Activated CD4-positive, alpha-beta memory T cell treated with anti-CD3 and anti-CD28 coated beads for 36 hours (primary cell): Measurements from ENCODE around the gene CC2D2B. TPM values are rescaled to one million over a fixed set of nuclear protein-coding genes. Genes with fewer than 3 reads are reported as not detected.
"Not testable (repeated sequence)": the region's sequence is repeated elsewhere in the genome, so short reads cannot be mapped to it uniquely, and the experiment has no call there.

ENCODE experiments used
- CTCF ChIA-PET: fragments of 350-600 bp; sonication (Branson Sonifier 250); formaldehyde crosslinking; loops from one replicate; lab custom pipeline; 2021; ENCODE audit warnings: antibody characterized with exemption, inconsistent platforms; lab: Charles Lee
- POLR2A ChIA-PET: fragments of 350-600 bp; sonication (Branson Sonifier 250); formaldehyde crosslinking; loops from one replicate; lab custom pipeline; 2021; ENCODE audit warnings: antibody characterized with exemption; lab: Charles Lee
- DNase-seq: peaks from one replicate; pipeline ENCODE4 v3.0.0-alpha.2; 2020
- H3K27ac Mint-ChIP-seq: one replicate; pipeline ENCODE4 v1.8.0; 2021; ENCODE audit warnings: mixed read lengths
- H3K27me3 Mint-ChIP-seq: one replicate; pipeline ENCODE4 v1.8.0; 2021; ENCODE audit warnings: mixed read lengths
- H3K36me3 Mint-ChIP-seq: one replicate; pipeline ENCODE4 v1.8.0; 2021; ENCODE audit warnings: mixed read lengths
- H3K4me1 Mint-ChIP-seq: one replicate; pipeline ENCODE4 v1.8.0; 2021; ENCODE audit warnings: low read depth, mixed read lengths
- H3K4me3 Mint-ChIP-seq: one replicate; pipeline ENCODE4 v1.8.0; 2021; ENCODE audit warnings: mild to moderate bottlenecking, mixed read lengths
- H3K9me3 Mint-ChIP-seq: one replicate; pipeline ENCODE4 v1.8.0; 2021; ENCODE audit warnings: mixed read lengths
- intact Hi-C: fragments of 100-400 bp; cut with micrococcal nuclease; formaldehyde crosslinking; loops from one replicate; pipeline ENCODE4 v1.15.1; 2023
- total RNA-seq, 2 experiments: library from RNA; stranded (reverse); gene quantifications; one replicate each; pipeline ENCODE4 v1.2.3, GENCODE V29; 2021

The CC2D2B gene
- total RNA-seq, 2 experiments from 2014 or later, result 0.15 TPM; not detected in 1

GRCh38 chr10:96041146-96041545 is 133.4 kb downstream of the CC2D2B start:
- Mint-ChIP-seq H3K9me3 (no peaks in the 10 kb centered on the region), H3K27ac (no peak overlapping the region), H3K27me3 (peaks cover 7% of the 10 kb centered on the region), H3K36me3 (peaks cover 3% of the 10 kb centered on the region), H3K4me3 (no peak overlapping the region), H3K4me1 (peaks cover 26% of the 10 kb centered on the region)
- POLR2A ChIA-PET, result no interaction called here
- CTCF ChIA-PET, result no interaction called here
- intact Hi-C loops, result no loop called here
- no peak for DNase-seq

GRCh38 chr10:96043033-96043892 is 135.5 kb downstream of the CC2D2B start, which contains the start of gene CCNJ:
Gene CCNJ (plus strand): TSS chr10:96043583. CDS start chr10:96044394, 811 bp downstream.
- ChIA-PET POLR2A (interaction anchor here (1.1 to 1.6 kb wide), 2 partner anchors 47 to 86 kb away, joined by 3 to 5 read pairs; no protein-coding TSS in a partner anchor), CTCF (interaction anchor here (0.7 to 2.3 kb wide), 5 partner anchors 26 to 529 kb away, joined by 3 to 11 read pairs (median 4); partner anchors contain the start of gene TCTN3)
- peak within 1 kb of the TSS; percentile 90 for H3K4me3 Mint-ChIP-seq
- no peaks in the 10 kb centered on the region for H3K9me3 Mint-ChIP-seq
- peaks cover 42% of the 10 kb centered on the region for H3K4me1 Mint-ChIP-seq
- peak within 1 kb of the TSS; percentile 59 for H3K27ac Mint-ChIP-seq
- DNase-seq, result peak; percentile 88
- intact Hi-C loops, result loop anchor here (1.0 kb wide), 4 partner anchors 20 to 350 kb away; partner anchors contain the start of genes TCTN3 and ZNF518A
- H3K27me3 Mint-ChIP-seq, result peaks cover 5% of the 10 kb centered on the region
- peaks cover 16% of the 10 kb centered on the region for H3K36me3 Mint-ChIP-seq

- Mint-ChIP-seq H3K27me3 (peaks cover 1% of the 10 kb centered on the region), H3K4me1 (peaks cover 50% of the 10 kb centered on the region), H3K9me3 (no peaks in the 10 kb centered on the region), H3K36me3 (peaks cover 17% of the 10 kb centered on the region), H3K27ac (peak overlapping the region; percentile 59), H3K4me3 (peak overlapping the region; percentile 90)
- POLR2A ChIA-PET, result interaction anchor here (0.6 to 1.6 kb wide), 3 partner anchors 46 to 86 kb away, joined by 3 to 5 read pairs (median 3); partner anchors contain the start of gene ZNF518A
- intact Hi-C loops, result loop anchor here (1.0 kb wide), 5 partner anchors 19 to 351 kb away; partner anchors contain the start of genes CC2D2B, TCTN3 and ZNF518A
- CTCF ChIA-PET, result interaction anchor here (1.4 to 2.3 kb wide), 2 partner anchors 27 to 350 kb away, joined by 5 to 11 read pairs; partner anchors contain the start of gene TCTN3
- peak; percentile 62 for DNase-seq
These were observed 136.3 kb downstream of the CC2D2B start for GRCh38 chr10:96043893-96044715.

DNA sequence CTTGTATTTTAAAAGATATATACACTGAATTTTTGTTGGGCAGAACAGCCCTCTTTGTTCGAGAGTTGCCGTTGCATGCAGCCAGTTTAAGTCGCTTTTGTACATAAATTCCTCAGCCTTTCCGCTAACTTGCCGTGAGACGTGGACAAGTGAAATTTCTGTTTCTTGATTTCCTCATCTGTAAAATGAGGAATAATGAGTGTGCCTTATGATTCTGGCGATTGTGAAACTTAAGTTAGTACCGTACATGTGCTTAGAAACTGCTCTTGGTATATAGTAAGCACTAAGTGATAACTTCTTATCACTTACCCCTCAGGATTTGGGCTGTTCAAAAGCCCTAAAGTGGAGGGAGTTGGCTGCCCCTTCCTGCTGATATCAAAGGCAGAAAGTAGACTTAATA is 137.0 kb downstream of the CC2D2B start:
- Mint-ChIP-seq H3K27me3 (no peaks in the 10 kb centered on the region), H3K4me1 (peaks cover 50% of the 10 kb centered on the region), H3K4me3 (peak overlapping the region; percentile 90), H3K9me3 (no peaks in the 10 kb centered on the region), H3K36me3 (peaks cover 17% of the 10 kb centered on the region), H3K27ac (no peak overlapping the region)
- DNase-seq, result no peak
- intact Hi-C loops, result loop anchor here (1.0 kb wide), 1 partner anchor 137 kb away; the partner anchor contains the start of gene CC2D2B
- POLR2A ChIA-PET, result interaction anchor here (0.6 kb wide), 1 partner anchor 85 kb away, joined by 3 read pairs; the partner anchor contains the start of gene ZNF518A
- CTCF ChIA-PET, result interaction anchor here (2.3 kb wide), 1 partner anchor 351 kb away, joined by 11 read pairs; the partner anchor contains the start of gene TCTN3

- Mint-ChIP-seq H3K27ac (no peak overlapping the region), H3K36me3 (peaks cover 26% of the 10 kb centered on the region), H3K9me3 (no peaks in the 10 kb centered on the region), H3K4me1 (peaks cover 51% of the 10 kb centered on the region), H3K4me3 (no peak overlapping the region), H3K27me3 (no peaks in the 10 kb centered on the region)
- no peak for DNase-seq
- intact Hi-C loops, result no loop called here
- ChIA-PET CTCF (interaction anchor here (0.7 to 1.8 kb wide), 3 partner anchors 83 to 287 kb away, joined by 3 to 5 read pairs (median 3); partner anchors contain the start of gene ZNF518A), POLR2A (interaction anchor here (1.2 kb wide), 1 partner anchor 83 kb away, joined by 5 read pairs; the partner anchor contains the start of gene ZNF518A)
These were observed 138.8 kb downstream of the CC2D2B start for GRCh38 chr10:96046546-96046945.

GRCh38 chr10:96047004-96047649 is 139.4 kb downstream of the CC2D2B start:
- CTCF ChIA-PET, result interaction anchor here (0.7 to 1.8 kb wide), 3 partner anchors 83 to 287 kb away, joined by 3 to 5 read pairs (median 3); partner anchors contain the start of gene ZNF518A
- POLR2A ChIA-PET, result interaction anchor here (1.2 kb wide), 1 partner anchor 83 kb away, joined by 5 read pairs; the partner anchor contains the start of gene ZNF518A
- Mint-ChIP-seq H3K27me3 (no peaks in the 10 kb centered on the region), H3K4me3 (no peak overlapping the region), H3K27ac (no peak overlapping the region), H3K4me1 (peaks cover 55% of the 10 kb centered on the region), H3K36me3 (peaks cover 30% of the 10 kb centered on the region), H3K9me3 (no peaks in the 10 kb centered on the region)
- intact Hi-C loops, result no loop called here
- DNase-seq, result no peak

DNA sequence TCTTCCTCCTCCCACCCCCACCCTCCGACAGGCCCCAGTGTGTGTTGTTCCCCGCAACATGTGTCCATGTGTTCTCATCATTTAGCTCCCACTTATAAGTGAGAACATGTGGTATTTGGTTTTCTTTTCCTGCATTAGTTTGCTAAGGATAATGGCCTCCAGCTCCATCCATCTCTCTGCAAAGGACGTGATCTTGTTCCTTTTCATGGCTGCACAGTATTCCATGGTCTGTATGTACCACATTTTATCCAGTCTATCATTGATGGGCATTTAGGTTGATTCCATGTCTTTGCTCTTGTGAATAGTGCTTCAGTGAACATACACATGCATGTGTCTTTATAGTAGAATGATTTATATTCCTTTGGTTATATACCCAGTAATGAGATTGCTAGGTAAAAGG is 140.2 kb downstream of the CC2D2B start:
- H3K9me3 Mint-ChIP-seq, H3K27ac Mint-ChIP-seq, intact Hi-C loops, POLR2A ChIA-PET, H3K27me3 Mint-ChIP-seq, DNase-seq, H3K4me3 Mint-ChIP-seq: not testable (repeated sequence)
- Mint-ChIP-seq H3K4me1 (peaks cover 49% of the 10 kb centered on the region), H3K36me3 (peaks cover 31% of the 10 kb centered on the region)
- CTCF ChIA-PET, result interaction anchor here (1.8 kb wide), 1 partner anchor 82 kb away, joined by 5 read pairs; the partner anchor contains the start of gene ZNF518A

DNA sequence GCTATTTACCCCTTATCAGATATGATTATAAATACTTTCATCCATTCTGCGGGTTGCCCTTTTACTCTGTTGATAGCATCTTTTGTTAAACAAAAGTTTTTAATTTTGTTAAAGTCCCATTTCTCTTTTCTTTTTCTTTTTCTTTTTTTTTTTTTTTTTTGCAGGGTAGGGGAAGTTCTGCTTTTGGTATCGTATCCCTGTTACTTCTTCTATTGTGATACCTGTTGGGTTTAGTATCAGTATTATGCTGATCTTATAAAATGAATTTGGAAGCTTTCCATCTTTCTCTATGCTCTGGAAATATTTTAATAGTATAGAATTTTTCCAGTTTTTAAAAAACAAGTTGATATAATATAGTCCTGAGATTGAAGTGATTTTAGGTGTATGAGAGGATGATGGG is 141.6 kb downstream of the CC2D2B start:
- intact Hi-C loops, result no loop called here

GRCh38 chr10:96053985-96054384 is 146.2 kb downstream of the CC2D2B start:
- Mint-ChIP-seq H3K4me3 (no peak overlapping the region), H3K4me1 (peaks cover 11% of the 10 kb centered on the region), H3K27ac (no peak overlapping the region), H3K9me3 (no peaks in the 10 kb centered on the region), H3K36me3 (peaks cover 43% of the 10 kb centered on the region), H3K27me3 (no peaks in the 10 kb centered on the region)
- CTCF ChIA-PET, result interaction anchor here (1.0 kb wide), 1 partner anchor 37 kb away, joined by 4 read pairs; no protein-coding TSS in a partner anchor
- POLR2A ChIA-PET, result no interaction called here
- DNase-seq, result no peak
- intact Hi-C loops, result no loop called here

More for the DNA sequence above, 141.6 kb downstream of the CC2D2B start:
- no peak for DNase-seq
- H3K27ac Mint-ChIP-seq, result no peak overlapping the region
- POLR2A ChIA-PET, result no interaction called here
- no peak overlapping the region for H3K4me3 Mint-ChIP-seq
- H3K4me1 Mint-ChIP-seq, result peaks cover 50% of the 10 kb centered on the region
- no peaks in the 10 kb centered on the region for H3K9me3 Mint-ChIP-seq
- no peaks in the 10 kb centered on the region for H3K27me3 Mint-ChIP-seq
- CTCF ChIA-PET, result no interaction called here
- H3K36me3 Mint-ChIP-seq, result peaks cover 31% of the 10 kb centered on the region

GRCh38 chr10:96056787-96057186 is 149.0 kb downstream of the CC2D2B start:
- no peaks in the 10 kb centered on the region for H3K9me3 Mint-ChIP-seq
- peaks cover 45% of the 10 kb centered on the region for H3K36me3 Mint-ChIP-seq
- ChIA-PET POLR2A (no interaction called here), CTCF (interaction anchor here (0.6 kb wide), 1 partner anchor 363 kb away, joined by 3 read pairs; the partner anchor contains the start of gene TCTN3)
- no peaks in the 10 kb centered on the region for H3K27me3 Mint-ChIP-seq
- H3K4me1 Mint-ChIP-seq, result peaks cover 8% of the 10 kb centered on the region
- DNase-seq, result no peak
- no peak overlapping the region for H3K4me3 Mint-ChIP-seq
- intact Hi-C loops, result no loop called here
- no peak overlapping the region for H3K27ac Mint-ChIP-seq
